K562 (cell line): ENCODE measurements around the gene NUP205. TPM values are rescaled to one million over a fixed set of nuclear protein-coding genes. Genes with fewer than 3 reads are reported as not detected.

Source experiments
- ATAC-seq: fragments of 200-7000 bp; cut with Tn5 transposase; 3 replicates; pipeline ENCODE4 v1.9.1; 2020; ENCODE audit warnings: moderate library complexity
- BruUV-seq: library from RNA; stranded (reverse); fragments of 400-500 nt; replicated peaks from 2 replicates; lab custom pipeline; 2021; lab: Mats Ljungman, UMichigan
- CTCF ChIA-PET: fragments of 300-600 bp; formaldehyde crosslinking; extraction: SDS; loops from one replicate; lab custom pipeline; 2021; ENCODE audit warnings: low intra/inter-chr PET ratio; lab: Yijun Ruan, JAX
- POLR2A ChIA-PET: fragments of 300-600, 350-650 bp; sonication (Branson Sonifier 250); formaldehyde crosslinking; extraction: SDS; loops from one replicate; lab custom pipeline; 2021; ENCODE audit warnings: antibody characterized with exemption, inconsistent platforms; lab: Yijun Ruan, JAX
- DNase-seq, 4 experiments: peaks; one replicate each; pipeline versions ENCODE4 v3.0.0 to v3.0.0-alpha.2; 2011 to 2018; ENCODE audit warnings: low spot score in 3 of 4, mixed read lengths in 3 of 4; ENCODE audit errors: extremely low read depth in 1 of 4
- FAIRE-seq: peaks from 2 replicates; lab custom pipeline; 2011; peaks lifted over from hg19 to GRCh38; lab: Jason Lieb, UNC
- H2AFZ ChIP-seq: 2 replicates; pipeline ENCODE4 v1.6.0; 2011; ENCODE audit warnings: low read depth, low read length, control low read depth, inconsistent platforms
- H3K27ac ChIP-seq: fragments of 200-600 bp; 3 replicates; pipeline ENCODE4 v1.8.0; 2011; ENCODE audit warnings: low read depth, mild to moderate bottlenecking, control low read depth, inconsistent platforms, low read length, moderate library complexity, mixed read lengths; ENCODE audit errors: extremely low read depth
- H3K27me3 ChIP-seq, 2 experiments: fragments of 300-600 bp in 1 of 2; 2 replicates in 1 of 2; 3 replicates in 1 of 2; pipeline versions ENCODE4 v1.6.0 to v1.8.0; 2011; ENCODE audit warnings: inconsistent platforms in 2 of 2, low read length in 2 of 2, mild to moderate bottlenecking in 1 of 2, mixed read lengths in 1 of 2, moderate library complexity in 1 of 2; ENCODE audit not compliant: control insufficient read depth in 2 of 2, insufficient read depth in 2 of 2
- H3K36me3 ChIP-seq: fragments of 300-600 bp; 3 replicates; pipeline ENCODE4 v1.8.0; 2011; ENCODE audit warnings: mild to moderate bottlenecking, low read length, inconsistent platforms; ENCODE audit not compliant: control insufficient read depth, insufficient read depth
- H3K4me1 ChIP-seq, 2 experiments: fragments of 200-600 bp in 1 of 2; replicated peaks in 1 of 2; 2 replicates in 1 of 2; 3 replicates in 1 of 2; pipeline versions ENCODE4 v1.5.1 to v1.8.0; 2011; ENCODE audit warnings: inconsistent platforms in 2 of 2, low read length in 2 of 2, mild to moderate bottlenecking in 1 of 2, mixed read lengths in 1 of 2, moderate library complexity in 1 of 2; ENCODE audit not compliant: control insufficient read depth in 2 of 2, insufficient read depth in 2 of 2
- H3K4me2 ChIP-seq: 2 replicates; pipeline ENCODE4 v1.6.1; 2011; ENCODE audit warnings: low read length, control low read depth, inconsistent platforms, mixed read lengths; ENCODE audit not compliant: insufficient read depth
- H3K4me3 ChIP-seq: fragments of 200-600 bp; sonication (generic), shearing (Covaris generic); 2 replicates; pipeline ENCODE4 v1.5.1; 2016; ENCODE audit warnings: control low read depth, inconsistent platforms
- H3K79me2 ChIP-seq: fragments of 200-600 bp; 3 replicates; pipeline ENCODE4 v1.8.0; 2011; ENCODE audit warnings: low read length, inconsistent platforms; ENCODE audit not compliant: control insufficient read depth, insufficient read depth
- H3K9ac ChIP-seq, 2 experiments: 2 replicates each; pipeline versions ENCODE4 v1.6.0 to v1.6.1; 2011; ENCODE audit warnings: low read depth in 2 of 2, low read length in 2 of 2, control low read depth in 1 of 2, inconsistent platforms in 1 of 2, mild to moderate bottlenecking in 1 of 2, mixed read lengths in 1 of 2; ENCODE audit not compliant: insufficient read depth in 1 of 2
- H3K9me1 ChIP-seq: one replicate; pipeline ENCODE4 v1.6.0; 2011; ENCODE audit warnings: inconsistent platforms, mild to moderate bottlenecking, low read length, moderate library complexity; ENCODE audit not compliant: control insufficient read depth, insufficient read depth
- H3K9me3 ChIP-seq: replicated peaks from 2 replicates; pipeline ENCODE4 v1.5.1; 2011; ENCODE audit warnings: low read depth, low read length, inconsistent platforms; ENCODE audit not compliant: control insufficient read depth, insufficient read depth
- H4K20me1 ChIP-seq: replicated peaks from 2 replicates; pipeline ENCODE4 v1.6.1; 2011; ENCODE audit warnings: low read length, inconsistent platforms, mixed read lengths; ENCODE audit not compliant: control insufficient read depth, insufficient read depth
- BCL6 ChIP-seq: fragments of 250-450 bp; sonication (Bioruptor Pico); IDR thresholded peaks from 2 replicates; pipeline ENCODE4 v1.4.0; 2020
- BMI1 ChIP-seq: fragments of 150-350 bp; IDR thresholded peaks from 2 replicates; pipeline ENCODE4 v1.6.1; 2014; ENCODE audit warnings: low read length
- FOS ChIP-seq: IDR thresholded peaks from 3 replicates; pipeline ENCODE4 v1.6.1; 2011; ENCODE audit not compliant: insufficient read length; ENCODE audit errors: extremely low read depth
- GMEB1 ChIP-seq: fragments of 250-450 bp; sonication (Bioruptor Pico); IDR thresholded peaks from 2 replicates; pipeline ENCODE4 v1.4.0; 2020; ENCODE audit warnings: mild to moderate bottlenecking
- RBM39 ChIP-seq: fragments of 200-400 bp; formaldehyde crosslinking; optimal IDR thresholded peaks from 2 replicates; pipeline ENCODE3; 2018; ENCODE audit warnings: low read depth, low read length
- SUPT5H ChIP-seq: fragments of 450-650 bp; IDR thresholded peaks from 2 replicates; pipeline ENCODE4 v1.6.1; 2016
- YBX1 ChIP-seq: fragments of 450-650 bp; IDR thresholded peaks from 2 replicates; pipeline ENCODE4 v1.7.1; 2016; ENCODE audit warnings: mild to moderate bottlenecking
- ZBTB9 ChIP-seq: fragments of 450-650 bp; formaldehyde crosslinking; IDR thresholded peaks from 2 replicates; pipeline ENCODE4 v1.4.0; 2020; ENCODE audit warnings: mild to moderate bottlenecking, moderate library complexity
- ZNF408 ChIP-seq: fragments of 250-450 bp; sonication (Bioruptor Pico); IDR thresholded peaks from 2 replicates; pipeline ENCODE4 v1.4.0; 2020; ENCODE audit warnings: low read depth, mild to moderate bottlenecking, moderate library complexity
- WGBS: fragments of 100-300 bp; shearing (Covaris generic); methylation state at CpG from one replicate; pipeline ENCODE4 v1.1.6; 2016; ENCODE audit warnings: low coverage, mixed read lengths; ENCODE audit not compliant: insufficient coverage; ENCODE audit errors: missing lambda C conversion rate; 5-methylcytosine and 5-hydroxymethylcytosine counted together
- in situ Hi-C: fragments of 300-500 bp; cut with MboI; formaldehyde crosslinking; loops from 4 replicates; pipeline ENCODE4 v1.15.0; 2018; ENCODE audit warnings: inconsistent platforms, mixed read lengths
- intact Hi-C: fragments of 100-400 bp; cut with micrococcal nuclease; formaldehyde crosslinking; loops from 2 replicates; pipeline ENCODE4 v1.14.2; 2022
- polyA plus RNA-seq, 8 experiments: library from polyadenylated mRNA; depleted of rRNA in 4 of 8; stranded (reverse) in 5 of 8; unstranded in 3 of 8; fragments of >200 nt; fragmentation: Nextera tagmentation in 2 of 8; fragmentation: Illumina TruSeq in 1 of 8; extraction: Ambion mirVana in 2 of 8; extraction: Trizol in 1 of 8; gene quantifications; 2 replicates each; pipeline versions ENCODE4 v1.2.1 to v1.2.3, GENCODE V29; 2011 to 2014; ENCODE audit warnings: inconsistent platforms in 1 of 8, missing spikeins in 1 of 8
- total RNA-seq, 7 experiments: library from RNA; depleted of rRNA in 6 of 7; stranded (reverse); fragments of >200 nt in 6 of 7; fragmentation: Illumina TruSeq in 2 of 7; extraction: Trizol in 2 of 7; gene quantifications; 2 replicates each; pipeline versions ENCODE4 v1.2.1 to v1.2.3, GENCODE V29; 2011 to 2021; ENCODE audit warnings: low replicate concordance in 1 of 7
- TF ChIP-seq, protein P1 (sequence below): fragments of 250-450 bp; sonication (Bioruptor Pico); IDR thresholded peaks from 2 replicates; pipeline ENCODE4 v1.8.0; 2021; ENCODE audit warnings: moderate library complexity, mild to moderate bottlenecking, inconsistent platforms

The NUP205 gene
- total and polyA plus RNA-seq, 9 of the 15 experiments (the other 6 are each of a cell fraction or from before 2014, with no cell fraction given), result 101 to 282 (median 193) TPM

DNA sequence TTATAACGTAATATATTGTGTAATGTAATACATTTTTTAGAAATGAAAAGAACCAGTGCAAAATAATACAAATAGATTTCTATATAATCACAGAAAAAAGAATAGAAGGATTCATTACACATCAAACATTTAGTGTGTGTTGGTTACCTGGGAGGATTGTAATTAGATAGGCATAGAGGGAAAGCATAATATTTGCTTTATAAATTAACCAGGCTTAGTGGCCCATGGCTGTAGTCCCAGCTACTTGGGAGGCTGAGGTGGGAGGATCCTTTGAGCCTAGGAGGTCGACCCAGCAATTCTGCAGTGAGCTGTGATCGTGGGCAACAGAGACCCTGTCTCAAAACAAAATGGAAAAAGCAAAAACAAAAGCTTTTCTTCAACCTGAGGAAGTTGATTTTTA is 42.9 kb upstream of the NUP205 start:
- in situ Hi-C loops, result loop anchor here (5.0 to 10.0 kb wide), 2 partner anchors 42 to 450 kb away; partner anchors contain the start of gene NUP205

More for the DNA sequence above, 42.9 kb upstream of the NUP205 start:
- no peaks in the 10 kb centered on the region for H3K27me3 ChIP-seq
- TF ChIP-seq RBM39, result no peak
- no peak for TF ChIP-seq ZBTB9
- no peak for TF ChIP-seq GMEB1 (CRISPR knock-in tag)
- no peak for TF ChIP-seq YBX1
- TF ChIP-seq SUPT5H, result no peak
- TF ChIP-seq BMI1, result no peak
- no peak for TF ChIP-seq BCL6
- TF ChIP-seq FOS, result no peak
- TF ChIP-seq, protein P1, sequence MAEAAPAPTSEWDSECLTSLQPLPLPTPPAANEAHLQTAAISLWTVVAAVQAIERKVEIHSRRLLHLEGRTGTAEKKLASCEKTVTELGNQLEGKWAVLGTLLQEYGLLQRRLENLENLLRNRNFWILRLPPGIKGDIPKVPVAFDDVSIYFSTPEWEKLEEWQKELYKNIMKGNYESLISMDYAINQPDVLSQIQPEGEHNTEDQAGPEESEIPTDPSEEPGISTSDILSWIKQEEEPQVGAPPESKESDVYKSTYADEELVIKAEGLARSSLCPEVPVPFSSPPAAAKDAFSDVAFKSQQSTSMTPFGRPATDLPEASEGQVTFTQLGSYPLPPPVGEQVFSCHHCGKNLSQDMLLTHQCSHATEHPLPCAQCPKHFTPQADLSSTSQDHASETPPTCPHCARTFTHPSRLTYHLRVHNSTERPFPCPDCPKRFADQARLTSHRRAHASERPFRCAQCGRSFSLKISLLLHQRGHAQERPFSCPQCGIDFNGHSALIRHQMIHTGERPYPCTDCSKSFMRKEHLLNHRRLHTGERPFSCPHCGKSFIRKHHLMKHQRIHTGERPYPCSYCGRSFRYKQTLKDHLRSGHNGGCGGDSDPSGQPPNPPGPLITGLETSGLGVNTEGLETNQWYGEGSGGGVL, result no peak
- no peak for TF ChIP-seq ZNF408
- H3K4me3 ChIP-seq, result no peak overlapping the region
- 33% methylated on average over 3 of the region's 3 CpGs for WGBS
- H2AFZ ChIP-seq, result no peak overlapping the region
- no peaks in the 10 kb centered on the region for H3K9me1 ChIP-seq
- POLR2A ChIA-PET, result no interaction called here
- CTCF ChIA-PET, result no interaction called here
- H3K4me2 ChIP-seq, result no peak overlapping the region
- ATAC-seq (no peak), FAIRE-seq (no peak), DNase-seq (no peak)
- no peaks in the 10 kb centered on the region for H3K36me3 ChIP-seq
- no peak overlapping the region for H3K9ac ChIP-seq
- intact Hi-C loops, result loop anchor here (5.0 to 10.0 kb wide), 3 partner anchors 132 to 1650 kb away; partner anchors contain the start of gene STMP1
- peaks cover 19 to 30% of the 10 kb centered on the region in 2 experiments for H3K4me1 ChIP-seq
- BruUV-seq, result no TSS peak
- peaks cover under 1% of the 10 kb centered on the region; the same call in 2 of the 3 replicates for H3K79me2 ChIP-seq
- H3K9me3 ChIP-seq, result no peaks in the 10 kb centered on the region
- H4K20me1 ChIP-seq, result no peaks in the 10 kb centered on the region
- H3K27ac ChIP-seq, result no peak overlapping the region
